ENCODE data around the gene PRF1. TPM values are rescaled to one million over a fixed set of nuclear protein-coding genes. Genes with fewer than 3 reads are reported as not detected.
"Not testable (repeated sequence)": the region's sequence is repeated elsewhere in the genome, so short reads cannot be mapped to it uniquely, and the experiment has no call there.

PRF1 gene
- total RNA-seq, 1 donor from 2014 or later: 3.2 TPM

- ATAC-seq: no peak
- DNase-seq: no peak
- intact Hi-C loops (cut with micrococcal nuclease): loop anchor here (2.0 kb wide), 1 partner anchor 38 kb away; no protein-coding TSS in a partner anchor
Measured at GRCh38 chr10:70584366-70584765, 18.2 kb downstream of the PRF1 start.

GRCh38 chr10:70583669-70584037 is 18.9 kb downstream of the PRF1 start:
- DNase-seq: no peak
- no peak for ATAC-seq
- intact Hi-C loops (cut with micrococcal nuclease): loop anchor here (2.0 kb wide), 1 partner anchor 39 kb away; no protein-coding TSS in a partner anchor

GRCh38 chr10:70582793-70583668 is 19.5 kb downstream of the PRF1 start:
- no peak for DNase-seq
- ATAC-seq: no peak
- intact Hi-C loops (cut with micrococcal nuclease): no loop called here

- intact Hi-C loops (cut with micrococcal nuclease); ATAC-seq; DNase-seq: not testable (repeated sequence)
Measured at GRCh38 chr10:70581176-70581575, 21.4 kb downstream of the PRF1 start.

GRCh38 chr10:70579234-70580002 is 23.1 kb downstream of the PRF1 start:
- intact Hi-C loops (cut with micrococcal nuclease): no loop called here
- DNase-seq: no peak
- no peak for ATAC-seq

- ATAC-seq (no peak), DNase-seq (no peak)
- intact Hi-C loops (cut with micrococcal nuclease): no loop called here
Measured at GRCh38 chr10:70578371-70578947, 24.1 kb downstream of the PRF1 start.

GRCh38 chr10:70576803-70577517 is 25.6 kb downstream of the PRF1 start:
- DNase-seq (no peak), ATAC-seq (no peak)
- intact Hi-C loops (cut with micrococcal nuclease): no loop called here

GRCh38 chr10:70575874-70576802 is 26.4 kb downstream of the PRF1 start:
- ATAC-seq (peak; percentile 93), DNase-seq (peak; percentile 69)
- intact Hi-C loops (cut with micrococcal nuclease): no loop called here

GRCh38 chr10:70575486-70575873 is 27.1 kb downstream of the PRF1 start:
- ATAC-seq (peak; percentile 60), DNase-seq (no peak)
- intact Hi-C loops (cut with micrococcal nuclease): no loop called here

GRCh38 chr10:70573599-70574506 is 28.7 kb downstream of the PRF1 start:
- intact Hi-C loops (cut with micrococcal nuclease): no loop called here
- ATAC-seq (no peak), DNase-seq (no peak)

- intact Hi-C loops (cut with micrococcal nuclease): no loop called here
Measured at GRCh38 chr10:70571636-70572439, 30.7 kb downstream of the PRF1 start.

GRCh38 chr10:70571236-70571635 is 31.3 kb downstream of the PRF1 start:
- intact Hi-C loops (cut with micrococcal nuclease): no loop called here
- ATAC-seq: no peak

More at GRCh38 chr10:70571636-70572439, 30.7 kb downstream of the PRF1 start:
- DNase-seq: no peak
- no peak for ATAC-seq

GRCh38 chr10:70568781-70569495 is 33.6 kb downstream of the PRF1 start:
- ATAC-seq: no peak
- DNase-seq: no peak
- intact Hi-C loops (cut with micrococcal nuclease): no loop called here

More at GRCh38 chr10:70571236-70571635, 31.3 kb downstream of the PRF1 start:
- no peak for DNase-seq

- DNase-seq (no peak), ATAC-seq (no peak)
- intact Hi-C loops (cut with micrococcal nuclease): no loop called here
Measured at GRCh38 chr10:70568113-70568512, 34.4 kb downstream of the PRF1 start.

- no peak for ATAC-seq
- DNase-seq: no peak
- intact Hi-C loops (cut with micrococcal nuclease): no loop called here
Measured at GRCh38 chr10:70567603-70568002, 34.9 kb downstream of the PRF1 start.
